IMR-90 (cell line): Measurements from ENCODE around the gene DCAF6. TPM values are rescaled to one million over a fixed set of nuclear protein-coding genes. Genes with fewer than 3 reads are reported as not detected.

Experiments
- ATAC-seq: fragments of 200-7000 bp; cut with Tn5 transposase; 2 replicates; pipeline ENCODE4 v1.9.1; 2020; ENCODE audit warnings: low read depth, mild to moderate bottlenecking, moderate library complexity
- BruUV-seq: library from RNA; stranded (reverse); fragments of 400-500 nt; replicated peaks from 2 replicates; lab custom pipeline; 2021; lab: Mats Ljungman, UMichigan
- CTCF ChIA-PET: fragments of 300-600 bp; formaldehyde crosslinking; extraction: SDS; loops from one replicate; lab custom pipeline; 2021; ENCODE audit warnings: antibody characterized with exemption; lab: Yijun Ruan, JAX
- POLR2A ChIA-PET: fragments of 300-600 bp; sonication (Branson Sonifier 250); formaldehyde crosslinking; loops from one replicate; lab custom pipeline; 2022; ENCODE audit warnings: antibody characterized with exemption; ENCODE audit not compliant: unreplicated experiment; lab: Charles Lee
- DNase-seq: peaks from one replicate; pipeline ENCODE4 v3.0.0; 2013
- H2AFZ ChIP-seq: replicated peaks from 2 replicates; pipeline ENCODE3; 2013; ENCODE audit warnings: low read length, mild to moderate bottlenecking; ENCODE audit not compliant: poor library complexity
- H2AK5ac ChIP-seq: 2 replicates; pipeline ENCODE4 v1.6.1; 2013; ENCODE audit warnings: low read depth, low read length, inconsistent platforms
- H2AK9ac ChIP-seq: replicated peaks from 2 replicates; pipeline ENCODE3; 2013; ENCODE audit warnings: mild to moderate bottlenecking, low read depth, low read length, moderate library complexity; ENCODE audit not compliant: poor library complexity
- H2BK120ac ChIP-seq: 2 replicates; pipeline ENCODE4 v1.6.1; 2013; ENCODE audit warnings: low read depth, low read length, inconsistent platforms
- H2BK15ac ChIP-seq: 3 replicates; pipeline ENCODE4 v1.6.1; 2013; ENCODE audit warnings: low read depth, low read length, inconsistent platforms
- H2BK20ac ChIP-seq: 2 replicates; pipeline ENCODE4 v1.6.1; 2013; ENCODE audit warnings: low read depth, mild to moderate bottlenecking, inconsistent platforms, low read length, moderate library complexity
- H2BK5ac ChIP-seq: 2 replicates; pipeline ENCODE4 v1.6.1; 2013; ENCODE audit warnings: mild to moderate bottlenecking, low read depth, low read length, inconsistent platforms; ENCODE audit not compliant: poor library complexity, severe bottlenecking
- H3K14ac ChIP-seq: replicated peaks from 2 replicates; pipeline ENCODE4 v1.6.1; 2013; ENCODE audit warnings: low read depth, low read length, inconsistent platforms
- H3K18ac ChIP-seq: 2 replicates; pipeline ENCODE4 v1.6.1; 2013; ENCODE audit warnings: low read depth, low read length, control low read depth
- H3K23ac ChIP-seq: 2 replicates; pipeline ENCODE4 v1.6.1; 2013; ENCODE audit warnings: low read depth, low read length, inconsistent platforms
- H3K27ac ChIP-seq: 2 replicates; pipeline ENCODE4 v1.5.1; 2013; ENCODE audit warnings: mild to moderate bottlenecking, control low read depth, low read length; ENCODE audit not compliant: insufficient read depth
- H3K27me3 ChIP-seq: 2 replicates; pipeline ENCODE4 v1.6.1; 2013; ENCODE audit warnings: low read length; ENCODE audit not compliant: control insufficient read depth, insufficient read depth
- H3K36me3 ChIP-seq: 2 replicates; pipeline ENCODE4 v1.6.1; 2013; ENCODE audit warnings: low read length, mixed read lengths; ENCODE audit not compliant: control insufficient read depth, insufficient read depth
- H3K4ac ChIP-seq: 2 replicates; pipeline ENCODE4 v1.6.1; 2013; ENCODE audit warnings: low read depth, low read length, inconsistent platforms
- H3K4me1 ChIP-seq: 2 replicates; pipeline ENCODE4 v1.6.1; 2013; ENCODE audit warnings: low read length, mixed read lengths; ENCODE audit not compliant: control insufficient read depth, insufficient read depth
- H3K4me2 ChIP-seq: 2 replicates; pipeline ENCODE4 v1.6.1; 2013; ENCODE audit warnings: low read depth, mild to moderate bottlenecking, control low read depth, low read length, moderate library complexity
- H3K4me3 ChIP-seq: 2 replicates; pipeline ENCODE4 v1.5.1; 2013; ENCODE audit warnings: low read depth, mild to moderate bottlenecking, control low read depth, low read length, moderate library complexity; ENCODE audit not compliant: insufficient read depth
- H3K56ac ChIP-seq: 2 replicates; pipeline ENCODE4 v1.6.1; 2013; ENCODE audit warnings: low read length, inconsistent platforms; ENCODE audit not compliant: insufficient read depth; ENCODE audit errors: extremely low read depth
- H3K79me1 ChIP-seq, 2 experiments: 2 replicates each; pipeline ENCODE4 v1.6.1; 2013; ENCODE audit warnings: low read length in 2 of 2, inconsistent platforms in 1 of 2, low read depth in 1 of 2
- H3K9ac ChIP-seq: 2 replicates; pipeline ENCODE4 v1.6.1; 2013; ENCODE audit warnings: low read depth, low read length, control low read depth
- H3K9me1 ChIP-seq: 2 replicates; pipeline ENCODE4 v1.6.1; 2013; ENCODE audit warnings: low read length, inconsistent platforms; ENCODE audit not compliant: insufficient read depth
- H3K9me3 ChIP-seq: 2 replicates; pipeline ENCODE4 v1.6.1; 2013; ENCODE audit warnings: low read length; ENCODE audit not compliant: control insufficient read depth, insufficient read depth
- H4K20me1 ChIP-seq: 2 replicates; pipeline ENCODE4 v1.6.1; 2013; ENCODE audit warnings: low read length, inconsistent platforms; ENCODE audit not compliant: insufficient read depth
- H4K5ac ChIP-seq: 2 replicates; pipeline ENCODE4 v1.6.1; 2013; ENCODE audit warnings: mild to moderate bottlenecking, low read depth, low read length, control low read depth
- H4K8ac ChIP-seq, 2 experiments: 2 replicates each; pipeline ENCODE4 v1.6.1; 2013; ENCODE audit warnings: low read depth in 2 of 2, low read length in 2 of 2, control low read depth in 1 of 2, inconsistent platforms in 1 of 2
- H4K91ac ChIP-seq: 2 replicates; pipeline ENCODE4 v1.6.1; 2013; ENCODE audit warnings: low read depth, low read length, inconsistent platforms; ENCODE audit not compliant: insufficient read depth
- BHLHE40 ChIP-seq: fragments of 150-350 bp; IDR thresholded peaks from 2 replicates; pipeline ENCODE4 v1.6.1; 2016; ENCODE audit warnings: mild to moderate bottlenecking, low read depth, low read length
- CHD1 ChIP-seq: IDR thresholded peaks from 2 replicates; pipeline ENCODE4 v1.6.1; 2012; ENCODE audit warnings: low read depth, low read length, improper control_type of control experiment
- FOS ChIP-seq: fragments of 150-350 bp; IDR thresholded peaks from 2 replicates; pipeline ENCODE4 v1.6.1; 2016; ENCODE audit warnings: low read depth, low read length
- MAFK ChIP-seq: IDR thresholded peaks from 2 replicates; pipeline ENCODE4 v1.6.1; 2012; ENCODE audit warnings: low read depth, low read length, improper control_type of control experiment
- MAZ ChIP-seq: IDR thresholded peaks from 2 replicates; pipeline ENCODE4 v1.6.1; 2012; ENCODE audit warnings: low read depth, mild to moderate bottlenecking, low read length, improper control_type of control experiment, moderate library complexity, borderline replicate concordance
- MXI1 ChIP-seq: IDR thresholded peaks from 2 replicates; pipeline ENCODE4 v1.6.1; 2012; ENCODE audit warnings: low read depth, mild to moderate bottlenecking, low read length, moderate library complexity, borderline replicate concordance
- NFE2L2 ChIP-seq: fragments of 150-350 bp; IDR thresholded peaks from 2 replicates; pipeline ENCODE4 v1.6.1; 2016; ENCODE audit warnings: low read depth, mild to moderate bottlenecking, low read length
- POLR2A ChIP-seq: IDR thresholded peaks from 2 replicates; pipeline ENCODE4 v1.6.1; 2012; ENCODE audit warnings: mild to moderate bottlenecking, low read depth, low read length
- RAD21 ChIP-seq: IDR thresholded peaks from 2 replicates; pipeline ENCODE4 v1.6.1; 2012; ENCODE audit warnings: low read length, improper control_type of control experiment
- RCOR1 ChIP-seq: IDR thresholded peaks from 2 replicates; pipeline ENCODE4 v1.6.1; 2012; ENCODE audit warnings: mild to moderate bottlenecking, low read length, improper control_type of control experiment; ENCODE audit not compliant: insufficient replicate concordance
- SMC3 ChIP-seq: fragments of 150-350 bp; IDR thresholded peaks from 2 replicates; pipeline ENCODE4 v1.6.1; 2016; ENCODE audit warnings: low read depth, mild to moderate bottlenecking, antibody characterized with exemption, low read length, moderate library complexity
- WGBS, 2 experiments: methylation state at CpG; one replicate each; pipeline versions ENCODE4 v1.1.5 to v1.1.7; 2013; ENCODE audit warnings: missing lambda C conversion rate in 2 of 2; ENCODE audit not compliant: insufficient read length in 1 of 2; ENCODE audit errors: extremely low coverage in 2 of 2; 5-methylcytosine and 5-hydroxymethylcytosine counted together
- dilution Hi-C: fragments of 300-500 bp; cut with HindIII; formaldehyde crosslinking; loops from one replicate; pipeline ENCODE4 v1.14.3; 2018; ENCODE audit warnings: low sequenced_read_pairs; ENCODE audit not compliant: unreplicated experiment
- in situ Hi-C: fragments of 300-500 bp; cut with MboI; formaldehyde crosslinking; loops from 3 replicates; pipeline ENCODE4 v1.14.3; 2019; ENCODE audit warnings: low sequenced_read_pairs, inconsistent platforms, mixed read lengths
- intact Hi-C: fragments of 100-400 bp; cut with micrococcal nuclease; formaldehyde crosslinking; loops from 2 replicates; pipeline ENCODE4 v1.10.0; 2022
- polyA plus RNA-seq, 3 experiments: library from polyadenylated mRNA; depleted of rRNA; stranded (reverse); fragments of >200 nt; gene quantifications; 2 replicates each; pipeline ENCODE4 v1.2.3, GENCODE V29; 2012; ENCODE audit warnings: low replicate concordance in 1 of 3
- total RNA-seq: library from RNA; depleted of rRNA; stranded (reverse); fragments of >200 nt; gene quantifications from 2 replicates; pipeline ENCODE4 v1.2.3, GENCODE V29; 2012
- TF ChIP-seq, protein P1 (sequence below): fragments of 150-350 bp; IDR thresholded peaks from 2 replicates; pipeline ENCODE4 v1.6.1; 2017; ENCODE audit warnings: mild to moderate bottlenecking, antibody characterized with exemption, low read length, low read depth
- TF ChIP-seq, protein P2 (sequence below): conservative IDR thresholded peaks from 2 replicates; pipeline ENCODE4 v1.5.1; 2012; ENCODE audit warnings: mild to moderate bottlenecking, low read depth, low read length, improper control_type of control experiment

Gene DCAF6
- total and polyA plus RNA-seq, 2 of the 4 experiments (the other 2 are of a cell fraction) = 60.4 to 88.7 TPM

DNA sequence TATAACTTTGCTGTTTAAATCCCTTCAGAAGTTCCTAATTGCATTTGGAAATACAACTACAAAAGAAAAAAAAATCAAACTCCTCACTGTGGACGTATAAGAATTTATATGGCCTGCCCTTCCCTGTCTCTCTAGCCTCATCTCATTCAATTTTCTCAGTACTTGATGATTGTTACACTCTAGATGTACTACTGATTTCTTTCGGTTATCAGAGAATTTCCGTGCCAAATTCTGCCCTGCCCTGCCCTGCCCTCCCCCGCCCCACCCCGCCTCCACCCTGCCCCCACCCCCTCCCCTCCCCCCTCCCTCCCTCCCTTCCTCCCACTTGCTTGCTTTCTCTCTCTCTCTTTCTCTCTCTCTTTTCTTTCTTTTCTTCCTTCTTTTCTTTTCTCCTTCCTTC lies 72.1 kb downstream of the DCAF6 start:
- no peak overlapping the region for H2AK9ac ChIP-seq
- H4K5ac ChIP-seq = no peak overlapping the region
- no peaks in the 10 kb centered on the region for H3K9me3 ChIP-seq
- no peak overlapping the region for H4K8ac ChIP-seq
- H2AFZ ChIP-seq = no peak overlapping the region
- peaks cover 3 to 4% of the 10 kb centered on the region in 2 experiments; a peak in 2 of 4 replicates for H3K79me1 ChIP-seq
- H2BK20ac ChIP-seq = no peak overlapping the region
- no peaks in the 10 kb centered on the region for H3K27me3 ChIP-seq
- peaks cover 11% of the 10 kb centered on the region for H3K36me3 ChIP-seq
- H3K4me1 ChIP-seq = no peaks in the 10 kb centered on the region
- no peak for TF ChIP-seq MXI1
- TF ChIP-seq NFE2L2 = no peak
- TF ChIP-seq, protein P1, sequence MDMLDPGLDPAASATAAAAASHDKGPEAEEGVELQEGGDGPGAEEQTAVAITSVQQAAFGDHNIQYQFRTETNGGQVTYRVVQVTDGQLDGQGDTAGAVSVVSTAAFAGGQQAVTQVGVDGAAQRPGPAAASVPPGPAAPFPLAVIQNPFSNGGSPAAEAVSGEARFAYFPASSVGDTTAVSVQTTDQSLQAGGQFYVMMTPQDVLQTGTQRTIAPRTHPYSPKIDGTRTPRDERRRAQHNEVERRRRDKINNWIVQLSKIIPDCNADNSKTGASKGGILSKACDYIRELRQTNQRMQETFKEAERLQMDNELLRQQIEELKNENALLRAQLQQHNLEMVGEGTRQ = no peak
- TF ChIP-seq MAFK = no peak
- TF ChIP-seq MAZ = no peak
- TF ChIP-seq FOS = no peak
- TF ChIP-seq, protein P2, sequence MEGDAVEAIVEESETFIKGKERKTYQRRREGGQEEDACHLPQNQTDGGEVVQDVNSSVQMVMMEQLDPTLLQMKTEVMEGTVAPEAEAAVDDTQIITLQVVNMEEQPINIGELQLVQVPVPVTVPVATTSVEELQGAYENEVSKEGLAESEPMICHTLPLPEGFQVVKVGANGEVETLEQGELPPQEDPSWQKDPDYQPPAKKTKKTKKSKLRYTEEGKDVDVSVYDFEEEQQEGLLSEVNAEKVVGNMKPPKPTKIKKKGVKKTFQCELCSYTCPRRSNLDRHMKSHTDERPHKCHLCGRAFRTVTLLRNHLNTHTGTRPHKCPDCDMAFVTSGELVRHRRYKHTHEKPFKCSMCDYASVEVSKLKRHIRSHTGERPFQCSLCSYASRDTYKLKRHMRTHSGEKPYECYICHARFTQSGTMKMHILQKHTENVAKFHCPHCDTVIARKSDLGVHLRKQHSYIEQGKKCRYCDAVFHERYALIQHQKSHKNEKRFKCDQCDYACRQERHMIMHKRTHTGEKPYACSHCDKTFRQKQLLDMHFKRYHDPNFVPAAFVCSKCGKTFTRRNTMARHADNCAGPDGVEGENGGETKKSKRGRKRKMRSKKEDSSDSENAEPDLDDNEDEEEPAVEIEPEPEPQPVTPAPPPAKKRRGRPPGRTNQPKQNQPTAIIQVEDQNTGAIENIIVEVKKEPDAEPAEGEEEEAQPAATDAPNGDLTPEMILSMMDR = no peak
- TF ChIP-seq POLR2A = no peak
- no peak for TF ChIP-seq SMC3
- no peak for TF ChIP-seq CHD1
- no peak for TF ChIP-seq BHLHE40
- no peak for TF ChIP-seq RAD21
- no peak for TF ChIP-seq RCOR1
- no peak overlapping the region for H3K23ac ChIP-seq
- no peak overlapping the region for H3K4ac ChIP-seq
- H2BK120ac ChIP-seq = no peak overlapping the region
- no peak overlapping the region for H3K56ac ChIP-seq
- ChIA-PET CTCF (no interaction called here), POLR2A (no interaction called here)
- H3K9me1 ChIP-seq = no peaks in the 10 kb centered on the region
- H2BK15ac ChIP-seq = no peak overlapping the region
- H3K9ac ChIP-seq = no peak overlapping the region
- no peak overlapping the region for H3K4me2 ChIP-seq
- in situ Hi-C loops (no loop called here), intact Hi-C loops (loop anchor here (10.0 kb wide), 1 partner anchor 46 kb away; no protein-coding TSS in a partner anchor), dilution Hi-C loops (no loop called here)
- no CpG with 5 or more reads among the region's 5 CpGs for WGBS, 2 experiments
- BruUV-seq = no TSS peak
- H2BK5ac ChIP-seq = no peak overlapping the region
- no peak overlapping the region for H2AK5ac ChIP-seq
- no peak overlapping the region for H3K4me3 ChIP-seq
- H3K18ac ChIP-seq = no peak overlapping the region
- no peak overlapping the region for H3K14ac ChIP-seq
- ATAC-seq (no peak), DNase-seq (no peak)
- H4K20me1 ChIP-seq = no peaks in the 10 kb centered on the region
- no peak overlapping the region for H4K91ac ChIP-seq
- no peak overlapping the region for H3K27ac ChIP-seq
